NT2/D1 (cell line): ENCODE results near the gene CEP104.

Experiments used
- DNase-seq: peaks from one replicate; pipeline ENCODE4 v3.0.0-alpha.2; 2011; ENCODE audit warnings: low read depth, low spot score
- H3K27me3 ChIP-seq: 2 replicates; pipeline ENCODE4 v1.6.0; 2011; ENCODE audit warnings: mild to moderate bottlenecking; ENCODE audit not compliant: insufficient read length, insufficient read depth
- H3K36me3 ChIP-seq: 2 replicates; pipeline ENCODE4 v1.6.1; 2011; ENCODE audit warnings: mild to moderate bottlenecking, low read length, mixed read lengths; ENCODE audit not compliant: insufficient read depth, insufficient read length
- H3K4me1 ChIP-seq: 2 replicates; pipeline ENCODE4 v1.5.1; 2011; ENCODE audit not compliant: insufficient read depth, insufficient read length
- H3K4me3 ChIP-seq: 2 replicates; pipeline ENCODE4 v1.5.1; 2011; ENCODE audit warnings: low read depth; ENCODE audit not compliant: insufficient read length
- H3K9ac ChIP-seq: 2 replicates; pipeline ENCODE4 v1.6.0; 2011; ENCODE audit warnings: low read depth; ENCODE audit not compliant: insufficient read length
- H3K9me3 ChIP-seq: 2 replicates; pipeline ENCODE4 v1.5.1; 2011; ENCODE audit warnings: mild to moderate bottlenecking, low read length; ENCODE audit not compliant: insufficient read depth
- SUZ12 ChIP-seq: IDR thresholded peaks from 2 replicates; pipeline ENCODE4 v1.6.1; 2011; ENCODE audit not compliant: insufficient read length, insufficient read depth; ENCODE audit errors: extremely low read depth
- YY1 ChIP-seq: IDR thresholded peaks from 2 replicates; pipeline ENCODE4 v1.6.1; 2011; ENCODE audit not compliant: insufficient read length, insufficient read depth
- ZNF274 ChIP-seq: IDR thresholded peaks from 2 replicates; pipeline ENCODE4 v1.6.1; 2011; ENCODE audit warnings: mild to moderate bottlenecking, low read depth, low read length

The CEP104 gene

GRCh38 chr1:3893190-3893589 is 36.2 kb upstream of the CEP104 start:
- TF ChIP-seq YY1 (no peak), ZNF274 (no peak), SUZ12 (no peak)
- Histone ChIP-seq H3K9ac (no peak overlapping the region), H3K27me3 (no peaks in the 10 kb centered on the region), H3K4me3 (no peak overlapping the region), H3K36me3 (peaks cover 59% of the 10 kb centered on the region), H3K4me1 (no peaks in the 10 kb centered on the region), H3K9me3 (peaks cover 6% of the 10 kb centered on the region; the same call in 1 of the 2 replicates)
- no peak for DNase-seq

DNA sequence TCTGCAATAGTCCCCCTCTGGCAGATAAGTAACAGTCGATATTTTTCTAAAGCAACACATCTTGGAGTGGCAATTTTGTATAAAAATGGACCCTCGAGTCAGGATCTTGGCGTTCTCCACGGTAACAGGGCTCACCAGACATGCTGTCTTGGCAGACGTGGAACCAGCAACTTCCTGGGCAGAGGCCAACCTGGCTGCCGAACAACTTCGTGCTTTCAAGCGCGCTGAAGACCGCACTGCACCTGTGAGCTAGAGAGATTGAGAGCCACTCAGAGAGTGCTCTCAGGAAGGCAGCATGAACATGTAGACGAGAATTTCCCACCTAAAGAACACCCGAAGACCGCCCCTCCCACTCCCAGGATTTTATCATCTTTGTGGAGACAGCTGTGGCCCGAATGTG is 35.7 kb upstream of the CEP104 start:
- no peak for DNase-seq
- H3K4me1 ChIP-seq = no peaks in the 10 kb centered on the region
- TF ChIP-seq SUZ12 = no peak
- no peak for TF ChIP-seq ZNF274
- TF ChIP-seq YY1 = no peak
- peaks cover 2% of the 10 kb centered on the region; the same call in 1 of the 2 replicates for H3K9me3 ChIP-seq
- H3K4me3 ChIP-seq = no peak overlapping the region
- H3K9ac ChIP-seq = no peak overlapping the region
- H3K27me3 ChIP-seq = no peaks in the 10 kb centered on the region
- H3K36me3 ChIP-seq = peaks cover 63% of the 10 kb centered on the region

GRCh38 chr1:3891329-3891865 is 34.4 kb upstream of the CEP104 start:
- TF ChIP-seq ZNF274 (no peak), SUZ12 (no peak), YY1 (no peak)

GRCh38 chr1:3890389-3891328 is 33.6 kb upstream of the CEP104 start:
- H3K4me1 ChIP-seq = no peaks in the 10 kb centered on the region
- no peak overlapping the region for H3K4me3 ChIP-seq
- no peak for DNase-seq
- peaks cover 67% of the 10 kb centered on the region for H3K36me3 ChIP-seq
- no peak for TF ChIP-seq SUZ12
- TF ChIP-seq ZNF274 = no peak
- no peak for TF ChIP-seq YY1
- no peaks in the 10 kb centered on the region for H3K27me3 ChIP-seq
- H3K9ac ChIP-seq = no peak overlapping the region
- no peaks in the 10 kb centered on the region for H3K9me3 ChIP-seq

More at GRCh38 chr1:3891329-3891865, 34.4 kb upstream of the CEP104 start:
- H3K4me3 ChIP-seq = no peak overlapping the region
- no peaks in the 10 kb centered on the region for H3K4me1 ChIP-seq
- H3K9me3 ChIP-seq = no peaks in the 10 kb centered on the region
- H3K36me3 ChIP-seq = peaks cover 67% of the 10 kb centered on the region
- H3K9ac ChIP-seq = no peak overlapping the region
- DNase-seq = no peak
- H3K27me3 ChIP-seq = no peaks in the 10 kb centered on the region

DNA sequence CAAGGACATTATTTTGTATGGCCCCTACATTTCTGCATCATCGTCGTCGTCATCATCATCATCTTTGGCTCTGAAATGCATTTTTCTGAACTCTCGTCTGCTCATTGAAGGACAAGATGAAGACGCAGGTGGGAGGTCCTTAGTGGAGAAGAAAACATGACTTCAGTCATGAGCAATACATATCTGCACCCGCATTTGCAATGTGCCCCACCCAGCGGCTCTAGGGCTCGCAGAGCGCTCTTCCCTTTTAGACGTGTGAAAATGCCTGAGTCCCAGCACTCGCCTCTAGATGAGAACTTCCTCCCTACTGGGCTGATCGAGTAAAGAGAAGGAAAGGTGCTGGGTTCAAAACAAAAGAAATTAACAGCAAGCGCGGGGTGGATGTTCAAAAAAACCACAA is 32.9 kb upstream of the CEP104 start:
- no peaks in the 10 kb centered on the region for H3K27me3 ChIP-seq
- H3K9me3 ChIP-seq = no peaks in the 10 kb centered on the region
- no peak overlapping the region for H3K9ac ChIP-seq
- no peaks in the 10 kb centered on the region for H3K4me1 ChIP-seq
- no peak overlapping the region for H3K4me3 ChIP-seq
- DNase-seq = no peak
- TF ChIP-seq YY1 = no peak
- no peak for TF ChIP-seq ZNF274
- no peak for TF ChIP-seq SUZ12
- H3K36me3 ChIP-seq = peaks cover 62% of the 10 kb centered on the region

GRCh38 chr1:3888301-3888700 is 31.3 kb upstream of the CEP104 start:
- no peak for DNase-seq
- H3K4me1 ChIP-seq = no peaks in the 10 kb centered on the region
- TF ChIP-seq YY1 (no peak), SUZ12 (no peak), ZNF274 (no peak)
- H3K9me3 ChIP-seq = no peaks in the 10 kb centered on the region
- H3K9ac ChIP-seq = no peak overlapping the region
- no peak overlapping the region for H3K4me3 ChIP-seq
- no peaks in the 10 kb centered on the region for H3K27me3 ChIP-seq
- peaks cover 53% of the 10 kb centered on the region for H3K36me3 ChIP-seq

DNA sequence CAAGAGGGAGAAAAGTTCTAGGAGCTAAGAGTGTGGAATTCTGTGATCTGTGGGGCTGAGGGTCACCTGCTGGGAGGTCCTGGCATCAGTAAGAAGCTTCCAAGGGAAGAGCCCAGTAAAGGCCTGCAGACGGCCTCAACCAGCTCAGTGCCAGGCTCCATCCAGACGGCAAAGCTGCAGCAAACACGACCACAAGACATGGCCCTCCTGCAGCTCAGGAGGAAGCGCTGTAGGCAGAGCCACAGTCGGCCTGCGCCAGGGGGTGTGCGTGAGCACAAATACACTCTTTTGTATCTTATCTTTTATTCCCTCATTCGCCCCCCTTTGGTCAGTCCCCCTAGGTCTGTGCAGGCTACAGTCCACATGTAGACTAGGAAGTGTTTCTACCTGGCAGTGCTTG is 29.7 kb upstream of the CEP104 start:
- Histone ChIP-seq H3K4me1 (no peaks in the 10 kb centered on the region), H3K9me3 (no peaks in the 10 kb centered on the region), H3K4me3 (no peak overlapping the region), H3K9ac (no peak overlapping the region), H3K27me3 (no peaks in the 10 kb centered on the region), H3K36me3 (peaks cover 48% of the 10 kb centered on the region)
- DNase-seq = no peak
- no peak for TF ChIP-seq ZNF274
- TF ChIP-seq YY1 = no peak
- TF ChIP-seq SUZ12 = no peak
